ENCODE measurements around the gene KRT32. TPM values are rescaled to one million over a fixed set of nuclear protein-coding genes. Genes with fewer than 3 reads are reported as not detected.

KRT32 gene
- total RNA-seq, 4 donors from 2014 or later: 0.41 TPM; not detected in 3

DNA sequence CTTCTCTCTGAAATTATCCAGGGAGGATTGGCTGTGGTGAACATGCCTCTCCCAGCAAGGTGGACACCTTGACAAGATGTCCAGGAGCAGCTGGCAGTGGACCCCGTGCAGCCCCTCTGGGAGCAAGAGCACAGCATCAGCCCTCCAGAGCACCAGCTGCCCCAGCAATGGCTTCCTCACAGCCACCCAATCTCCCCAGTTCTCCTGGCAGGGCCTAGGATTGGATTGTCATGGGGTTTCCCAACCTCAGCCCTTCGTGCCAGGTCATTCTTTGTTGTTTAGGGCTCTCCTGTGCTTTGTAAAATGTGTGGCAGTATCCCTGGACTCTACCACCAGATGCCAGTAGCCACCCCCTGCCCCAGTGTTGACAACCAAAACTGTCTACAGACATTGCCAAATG, 24.3 kb upstream of the KRT32 start:
- H3K27me3 ChIP-seq: no peaks in the 10 kb centered on the region
- DNase-seq: no peak
- H3K27ac ChIP-seq: no peak overlapping the region
- TF ChIP-seq, protein P1, sequence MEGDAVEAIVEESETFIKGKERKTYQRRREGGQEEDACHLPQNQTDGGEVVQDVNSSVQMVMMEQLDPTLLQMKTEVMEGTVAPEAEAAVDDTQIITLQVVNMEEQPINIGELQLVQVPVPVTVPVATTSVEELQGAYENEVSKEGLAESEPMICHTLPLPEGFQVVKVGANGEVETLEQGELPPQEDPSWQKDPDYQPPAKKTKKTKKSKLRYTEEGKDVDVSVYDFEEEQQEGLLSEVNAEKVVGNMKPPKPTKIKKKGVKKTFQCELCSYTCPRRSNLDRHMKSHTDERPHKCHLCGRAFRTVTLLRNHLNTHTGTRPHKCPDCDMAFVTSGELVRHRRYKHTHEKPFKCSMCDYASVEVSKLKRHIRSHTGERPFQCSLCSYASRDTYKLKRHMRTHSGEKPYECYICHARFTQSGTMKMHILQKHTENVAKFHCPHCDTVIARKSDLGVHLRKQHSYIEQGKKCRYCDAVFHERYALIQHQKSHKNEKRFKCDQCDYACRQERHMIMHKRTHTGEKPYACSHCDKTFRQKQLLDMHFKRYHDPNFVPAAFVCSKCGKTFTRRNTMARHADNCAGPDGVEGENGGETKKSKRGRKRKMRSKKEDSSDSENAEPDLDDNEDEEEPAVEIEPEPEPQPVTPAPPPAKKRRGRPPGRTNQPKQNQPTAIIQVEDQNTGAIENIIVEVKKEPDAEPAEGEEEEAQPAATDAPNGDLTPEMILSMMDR (IDR thresholded peaks at IDR 0.05 in 4 of 5, conservative IDR thresholded peaks at IDR 0.05 in 1 of 5): no peak
- no peak for TF ChIP-seq POLR2A (IDR thresholded peaks at IDR 0.05)
- no peak overlapping the region for H3K4me3 ChIP-seq
- ATAC-seq: no peak
- H3K9me3 ChIP-seq: no peaks in the 10 kb centered on the region
- H3K36me3 ChIP-seq: no peaks in the 10 kb centered on the region
- intact Hi-C loops (cut with DNase I; ENCODE audit: low total_unique reads) (no loop called here), in situ Hi-C loops (cut with MboI; ENCODE audit: low sequenced_read_pairs in 4 of 4) (loop anchor here in 1 of 4 donors (25.0 kb wide), 1 partner anchor 579 kb away; no protein-coding TSS in a partner anchor)
- H3K4me1 ChIP-seq: no peaks in the 10 kb centered on the region

DNA sequence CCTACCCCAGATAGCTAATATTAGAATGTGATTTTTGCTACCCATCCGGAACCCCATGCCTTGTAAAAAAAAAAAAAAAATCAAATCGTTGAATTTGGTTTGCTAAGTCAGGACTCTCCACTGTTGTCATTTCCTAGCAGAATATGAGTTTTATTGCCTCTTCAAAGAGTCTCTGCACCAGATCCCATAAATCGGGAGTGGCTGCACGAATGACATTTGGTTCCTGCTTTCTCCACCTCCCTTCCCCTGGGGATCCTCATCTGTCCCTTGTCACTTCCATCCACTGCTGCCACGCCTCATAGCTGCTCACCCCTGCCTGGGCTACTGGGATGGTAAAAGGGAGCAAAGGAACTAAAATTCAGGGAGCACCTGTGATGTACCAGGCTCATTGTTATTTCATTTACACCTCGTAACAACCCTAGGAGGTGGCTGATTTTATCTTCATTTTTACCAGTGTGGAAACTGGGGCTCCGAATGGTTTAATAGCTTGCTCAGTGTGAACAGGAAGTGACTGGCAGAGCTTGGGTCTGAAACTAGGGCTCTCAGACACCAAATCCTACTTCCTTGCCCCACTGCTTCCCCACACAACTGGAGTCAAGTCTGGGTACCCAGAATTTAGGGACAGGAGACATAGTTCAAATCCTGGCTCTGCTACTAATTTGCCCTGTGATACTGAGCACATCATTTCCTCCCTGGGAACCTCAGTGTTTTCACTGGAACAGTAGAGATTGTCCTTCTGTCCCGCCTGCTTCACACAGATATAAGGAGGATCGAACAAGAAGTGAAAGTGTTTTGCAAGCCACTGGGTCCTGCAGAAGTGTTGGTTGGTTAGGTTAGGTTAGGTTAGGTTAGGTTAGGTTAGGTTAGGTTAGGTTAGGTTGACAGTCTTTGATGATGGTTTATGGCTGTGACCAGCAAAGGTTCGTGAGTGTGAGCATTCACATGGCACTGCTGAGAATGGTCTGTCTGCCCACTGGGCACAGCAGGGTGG, 23.1 kb upstream of the KRT32 start:
- DNase-seq (no peak), ATAC-seq (no peak)
- Histone ChIP-seq H3K27ac (no peak overlapping the region), H3K4me1 (no peaks in the 10 kb centered on the region), H3K36me3 (no peaks in the 10 kb centered on the region), H3K4me3 (no peak overlapping the region), H3K9me3 (no peaks in the 10 kb centered on the region), H3K27me3 (no peaks in the 10 kb centered on the region)
- in situ Hi-C loops (cut with MboI; ENCODE audit: low sequenced_read_pairs in 4 of 4) (loop anchor here in 2 of 4 donors (10.0 to 25.0 kb wide), 2 partner anchors 55 to 578 kb away; no protein-coding TSS in a partner anchor), intact Hi-C loops (cut with DNase I; ENCODE audit: low total_unique reads) (no loop called here)
- no peak for TF ChIP-seq POLR2A (IDR thresholded peaks at IDR 0.05)
- TF ChIP-seq, protein P1 (IDR thresholded peaks at IDR 0.05 in 4 of 5, conservative IDR thresholded peaks at IDR 0.05 in 1 of 5): no peak

DNA sequence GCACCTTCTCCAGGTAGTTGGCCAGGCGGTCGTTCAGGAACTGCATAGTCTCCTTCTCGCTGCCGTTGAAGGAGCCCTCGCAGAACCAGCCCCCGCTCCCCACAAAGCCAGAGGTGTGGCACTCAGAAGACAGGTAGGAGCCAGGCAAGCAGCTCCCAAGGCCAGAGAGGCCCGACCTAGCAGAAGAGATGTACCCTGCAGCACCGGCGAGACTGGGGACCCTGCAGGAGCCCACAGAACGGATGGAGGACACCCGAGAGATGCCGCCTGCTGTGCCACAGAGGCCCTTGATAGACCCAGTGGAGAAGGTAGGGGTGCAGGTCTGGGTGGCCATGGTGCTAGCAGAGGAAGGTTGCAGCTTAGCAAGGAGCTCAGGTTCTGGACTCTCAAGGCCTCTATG, 22.3 kb upstream of the KRT32 start, which contains the start of gene KRT36:
Gene KRT36, minus strand, starts transcription at position 380 of the 400 bp plus-strand sequence. Its CDS starts 46 bp downstream, at position 334.
- H3K27me3 ChIP-seq: no peaks in the 10 kb centered on the region
- no peaks in the 10 kb centered on the region for H3K36me3 ChIP-seq
- in situ Hi-C loops (cut with MboI; ENCODE audit: low sequenced_read_pairs in 4 of 4) (loop anchor here in 2 of 4 donors (10.0 to 25.0 kb wide), 2 partner anchors 55 to 577 kb away; no protein-coding TSS in a partner anchor), intact Hi-C loops (cut with DNase I; ENCODE audit: low total_unique reads) (no loop called here)
- H3K4me3 ChIP-seq: no peak within 1 kb of the TSS
- TF ChIP-seq, protein P1 (IDR thresholded peaks at IDR 0.05 in 4 of 5, conservative IDR thresholded peaks at IDR 0.05 in 1 of 5): no peak
- TF ChIP-seq POLR2A (IDR thresholded peaks at IDR 0.05): no peak
- no peaks in the 10 kb centered on the region for H3K4me1 ChIP-seq
- DNase-seq: no peak
- H3K27ac ChIP-seq: no peak within 1 kb of the TSS
- H3K9me3 ChIP-seq: no peaks in the 10 kb centered on the region
- no peak for ATAC-seq

DNA sequence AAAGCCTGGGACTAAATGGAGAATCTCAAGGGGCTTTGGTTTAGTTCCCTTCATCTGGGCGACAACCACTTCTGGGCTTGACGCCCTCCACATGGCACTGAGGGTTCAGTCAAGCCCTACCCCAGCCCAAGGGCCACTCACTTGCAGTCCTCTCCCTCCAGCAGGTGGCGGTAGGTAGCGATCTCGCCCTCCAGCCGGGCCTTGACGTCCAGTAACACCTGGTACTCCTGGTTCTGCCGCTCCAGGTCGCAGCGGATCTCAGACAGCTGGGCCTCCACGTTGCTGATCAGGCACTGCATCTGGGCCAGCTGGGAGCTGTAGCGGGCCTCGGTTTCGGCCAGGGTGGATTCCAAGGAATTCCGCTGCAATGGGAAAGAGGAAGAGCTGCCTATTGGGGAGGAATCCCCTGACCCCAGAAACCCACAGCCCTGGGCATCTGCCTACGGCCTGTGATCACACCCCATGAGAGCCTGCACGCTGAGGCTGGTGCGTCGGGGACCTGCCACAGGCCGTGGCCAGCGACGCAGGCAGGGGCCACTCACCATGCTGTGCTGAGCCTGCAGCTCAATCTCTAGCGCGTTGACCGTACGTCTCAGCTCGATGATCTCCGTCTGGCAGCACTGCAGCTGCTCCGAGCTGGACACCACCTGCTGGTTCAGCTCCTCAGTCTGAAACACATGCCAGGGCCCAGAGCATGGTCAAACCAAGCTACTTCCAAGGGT, 19.8 kb upstream of the KRT32 start:
- no peaks in the 10 kb centered on the region for H3K4me1 ChIP-seq
- DNase-seq (no peak), ATAC-seq (no peak)
- TF ChIP-seq, protein P1 (IDR thresholded peaks at IDR 0.05 in 4 of 5, conservative IDR thresholded peaks at IDR 0.05 in 1 of 5): no peak
- no peak for TF ChIP-seq POLR2A (IDR thresholded peaks at IDR 0.05)
- no peaks in the 10 kb centered on the region for H3K9me3 ChIP-seq
- no peak overlapping the region for H3K27ac ChIP-seq
- H3K36me3 ChIP-seq: no peaks in the 10 kb centered on the region
- intact Hi-C loops (cut with DNase I; ENCODE audit: low total_unique reads): no loop called here
- in situ Hi-C loops (cut with MboI; ENCODE audit: low sequenced_read_pairs in 4 of 4): loop anchor here in 2 of 4 donors (10.0 to 25.0 kb wide), 2 partner anchors 58 to 575 kb away; no protein-coding TSS in a partner anchor
- H3K4me3 ChIP-seq: no peak overlapping the region
- H3K27me3 ChIP-seq: no peaks in the 10 kb centered on the region
